ENCODE measurements around the gene WWOX.

DNA sequence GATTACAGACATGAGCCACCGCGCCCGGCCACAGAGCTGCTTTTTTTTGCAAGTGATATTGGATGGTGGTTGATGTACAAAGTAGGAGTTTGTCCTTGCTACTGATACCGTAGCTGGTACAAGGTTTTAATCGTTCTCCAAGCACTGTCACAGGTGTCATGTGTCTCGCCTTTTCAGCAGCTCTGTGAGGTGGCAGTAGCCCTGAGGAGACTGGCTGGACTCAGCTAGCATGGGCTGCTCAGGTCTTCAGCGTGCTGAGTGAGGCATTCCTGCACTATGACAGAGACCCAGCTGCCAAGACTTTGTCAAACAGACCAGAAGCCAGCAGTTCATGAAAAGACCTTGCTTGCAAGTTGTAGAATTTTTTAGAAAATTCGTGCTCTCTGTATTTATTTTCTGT is 7.2 kb downstream of the WWOX start:
- TF ChIP-seq CTCF (conservative IDR thresholded peaks at IDR 0.05; ENCODE audit: low read depth, low read length), result no peak
- TF ChIP-seq SMC3 (IDR thresholded peaks at IDR 0.05; ENCODE audit: low read depth, low read length), result no peak
